Progenitor cell of endocrine pancreas (in vitro differentiated cells): Measurements from ENCODE around the gene CBR1. TPM values are rescaled to one million over a fixed set of nuclear protein-coding genes. Genes with fewer than 3 reads are reported as not detected.

Source experiments
- DNase-seq: peaks from one replicate; pipeline ENCODE4 v3.0.0; 2021; ENCODE audit warnings: low spot score; ENCODE audit not compliant: unreplicated experiment
- H3K27ac Mint-ChIP-seq: 2 replicates; pipeline ENCODE4 v1.8.0; 2021; ENCODE audit warnings: mild to moderate bottlenecking, moderate library complexity, mixed read lengths
- H3K27me3 Mint-ChIP-seq: 2 replicates; pipeline ENCODE4 v1.8.0; 2021; ENCODE audit warnings: mixed read lengths
- H3K36me3 Mint-ChIP-seq: 2 replicates; pipeline ENCODE4 v1.8.0; 2022; ENCODE audit warnings: mixed read lengths; ENCODE audit not compliant: insufficient read depth
- H3K4me1 Mint-ChIP-seq: 2 replicates; pipeline ENCODE4 v1.8.0; 2021; ENCODE audit warnings: low read depth, mixed read lengths
- H3K4me3 Mint-ChIP-seq: 2 replicates; pipeline ENCODE4 v1.8.0; 2021; ENCODE audit warnings: low read depth, mild to moderate bottlenecking, moderate library complexity, mixed read lengths
- H3K9me3 Mint-ChIP-seq: 2 replicates; pipeline ENCODE4 v1.8.0; 2021; ENCODE audit warnings: low read depth, mixed read lengths
- CTCF ChIP-seq: fragments of 200-600 bp; sonication (generic); IDR thresholded peaks from one replicate; pipeline ENCODE4 v1.5.0; 2021; ENCODE audit warnings: antibody characterized with exemption, mild to moderate bottlenecking; ENCODE audit not compliant: unreplicated experiment
- total RNA-seq: library from RNA; stranded (reverse); gene quantifications from 2 replicates; pipeline ENCODE4 v1.2.1, GENCODE V29; 2021

The CBR1 gene
- total RNA-seq, 1 donor from 2014 or later = 13.2 TPM

- TF ChIP-seq CTCF = no peak
- no peak overlapping the region for H3K27ac Mint-ChIP-seq
- H3K36me3 Mint-ChIP-seq = peaks cover 26% of the 10 kb centered on the region
- no peaks in the 10 kb centered on the region for H3K27me3 Mint-ChIP-seq
- DNase-seq = no peak
- H3K9me3 Mint-ChIP-seq = no peaks in the 10 kb centered on the region
- H3K4me3 Mint-ChIP-seq = no peak overlapping the region
- H3K4me1 Mint-ChIP-seq = peaks cover 3% of the 10 kb centered on the region
Measured at GRCh38 chr21:36052860-36053714, 16.7 kb upstream of the CBR1 start.

GRCh38 chr21:36053715-36054062 is 16.1 kb upstream of the CBR1 start:
- no peak for TF ChIP-seq CTCF
- Mint-ChIP-seq H3K4me1 (peaks cover 4% of the 10 kb centered on the region), H3K27me3 (no peaks in the 10 kb centered on the region), H3K9me3 (no peaks in the 10 kb centered on the region), H3K4me3 (no peak overlapping the region), H3K36me3 (peaks cover 27% of the 10 kb centered on the region), H3K27ac (no peak overlapping the region)
- DNase-seq = no peak

- Mint-ChIP-seq H3K36me3 (peaks cover 16% of the 10 kb centered on the region), H3K9me3 (no peaks in the 10 kb centered on the region), H3K4me1 (peaks cover 4% of the 10 kb centered on the region), H3K4me3 (no peak overlapping the region), H3K27me3 (no peaks in the 10 kb centered on the region), H3K27ac (no peak overlapping the region)
- no peak for TF ChIP-seq CTCF
- DNase-seq = no peak
Measured at GRCh38 chr21:36055551-36055950, 14.3 kb upstream of the CBR1 start.

GRCh38 chr21:36059823-36060158 is 10.0 kb upstream of the CBR1 start:
- peak; percentile 37 for DNase-seq
- TF ChIP-seq CTCF = no peak
- H3K9me3 Mint-ChIP-seq = no peaks in the 10 kb centered on the region
- peaks cover 10% of the 10 kb centered on the region for H3K36me3 Mint-ChIP-seq
- H3K4me1 Mint-ChIP-seq = peaks cover 4% of the 10 kb centered on the region
- peaks cover 3% of the 10 kb centered on the region for H3K27me3 Mint-ChIP-seq
- H3K4me3 Mint-ChIP-seq = peak overlapping the region; percentile 96
- H3K27ac Mint-ChIP-seq = peak overlapping the region; percentile 96

- Mint-ChIP-seq H3K27me3 (peaks cover 3% of the 10 kb centered on the region), H3K27ac (peak within 1 kb of the TSS; percentile 96), H3K9me3 (no peaks in the 10 kb centered on the region), H3K4me3 (peak within 1 kb of the TSS; percentile 96), H3K36me3 (peaks cover 10% of the 10 kb centered on the region), H3K4me1 (peaks cover 4% of the 10 kb centered on the region)
- peak; percentile 87 for DNase-seq
- TF ChIP-seq CTCF = no peak
Measured at GRCh38 chr21:36060159-36060921, 9.5 kb upstream of the CBR1 start, which contains the start of gene SETD4. Gene SETD4, minus strand, starts transcription at chr21:36060526. Its CDS starts 1,638 bp downstream, at chr21:36058888.
